Jurkat, Clone E6-1 (cell line): Measurements from ENCODE around the gene CST4.
A peak's percentile ranks its signal among the peaks of the same experiment; 100 is the strongest.
"Not testable (repeated sequence)": the region's sequence is repeated elsewhere in the genome, so short reads cannot be mapped to it uniquely, and the experiment has no call there.

ENCODE experiments used
- DNase-seq: peaks from one replicate; pipeline ENCODE4 v3.0.0-alpha.2; 2011; ENCODE audit warnings: low read depth, low spot score
- H3K4me3 ChIP-seq: 2 replicates; pipeline ENCODE4 v1.5.1; 2011; ENCODE audit warnings: mild to moderate bottlenecking, low read length, control low read depth, moderate library complexity

Gene CST4

DNA sequence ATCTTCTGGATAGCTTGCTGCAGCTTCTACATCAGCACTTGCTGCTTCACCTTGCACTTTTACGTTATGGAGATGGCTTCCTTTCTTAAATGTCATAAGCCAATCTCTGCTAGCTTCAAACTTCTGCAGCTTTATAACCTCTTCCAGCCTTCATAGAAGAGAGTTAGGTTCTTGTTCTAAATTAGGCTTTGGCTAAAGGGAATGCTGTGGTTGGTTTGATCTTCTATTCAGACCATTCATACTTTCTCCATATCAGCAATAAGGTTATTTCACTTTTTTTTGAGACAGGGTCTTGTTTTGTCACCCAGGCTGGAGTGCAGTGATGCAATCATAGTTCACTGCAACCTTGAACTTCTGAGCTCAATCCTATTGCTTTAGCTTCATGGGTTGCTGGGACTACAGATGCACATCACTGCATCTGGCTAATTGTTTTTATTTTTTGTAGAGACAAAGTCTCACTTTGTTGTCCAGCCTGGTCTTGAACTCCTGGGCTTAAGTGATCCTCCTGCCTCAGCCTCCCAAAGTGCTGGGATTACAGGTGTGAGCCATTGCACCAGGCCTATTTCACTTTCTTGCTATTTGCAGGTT, 38.9 kb downstream of the CST4 start:
- no peak for DNase-seq
- no peak overlapping the region for H3K4me3 ChIP-seq

DNA sequence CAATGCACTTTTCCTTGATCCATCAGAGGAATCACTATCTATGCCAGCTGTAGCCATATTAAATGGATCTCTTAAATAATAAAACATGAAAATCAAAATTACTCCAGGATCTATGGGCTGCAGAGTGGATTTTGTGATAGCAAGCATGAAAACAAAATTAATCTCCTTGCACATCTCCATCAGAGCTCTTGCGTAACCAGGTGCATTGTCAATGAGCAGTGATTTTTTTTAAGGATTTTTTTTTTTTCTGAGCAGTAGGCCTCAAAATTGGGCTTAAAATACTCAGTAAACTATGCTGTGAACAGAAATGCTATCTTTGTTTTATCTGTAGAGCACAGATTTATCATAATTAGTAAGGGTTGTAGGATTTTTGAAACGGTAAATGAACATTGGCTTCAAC, 39.6 kb downstream of the CST4 start:
- no peak overlapping the region for H3K4me3 ChIP-seq
- DNase-seq: no peak

DNA sequence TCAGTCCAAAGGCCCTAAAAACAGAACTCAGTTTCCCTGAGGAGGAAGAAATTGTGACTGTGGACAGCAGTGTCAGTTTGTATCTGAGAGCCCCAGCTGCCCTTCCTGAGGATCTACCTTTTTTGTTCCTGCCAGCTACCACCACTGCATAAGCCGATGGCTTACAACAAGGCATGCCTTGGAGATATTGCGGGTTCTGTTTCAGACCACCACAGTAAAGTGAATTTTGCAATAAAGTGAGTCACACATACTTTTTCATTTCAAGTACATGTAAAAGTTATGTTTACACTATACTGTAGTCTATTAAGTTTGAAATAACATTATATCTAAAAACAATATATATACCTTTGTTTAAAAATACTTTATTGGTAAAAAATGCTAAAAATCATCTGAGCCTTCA, 41.5 kb downstream of the CST4 start:
- no peak for DNase-seq
- H3K4me3 ChIP-seq: no peak overlapping the region

DNA sequence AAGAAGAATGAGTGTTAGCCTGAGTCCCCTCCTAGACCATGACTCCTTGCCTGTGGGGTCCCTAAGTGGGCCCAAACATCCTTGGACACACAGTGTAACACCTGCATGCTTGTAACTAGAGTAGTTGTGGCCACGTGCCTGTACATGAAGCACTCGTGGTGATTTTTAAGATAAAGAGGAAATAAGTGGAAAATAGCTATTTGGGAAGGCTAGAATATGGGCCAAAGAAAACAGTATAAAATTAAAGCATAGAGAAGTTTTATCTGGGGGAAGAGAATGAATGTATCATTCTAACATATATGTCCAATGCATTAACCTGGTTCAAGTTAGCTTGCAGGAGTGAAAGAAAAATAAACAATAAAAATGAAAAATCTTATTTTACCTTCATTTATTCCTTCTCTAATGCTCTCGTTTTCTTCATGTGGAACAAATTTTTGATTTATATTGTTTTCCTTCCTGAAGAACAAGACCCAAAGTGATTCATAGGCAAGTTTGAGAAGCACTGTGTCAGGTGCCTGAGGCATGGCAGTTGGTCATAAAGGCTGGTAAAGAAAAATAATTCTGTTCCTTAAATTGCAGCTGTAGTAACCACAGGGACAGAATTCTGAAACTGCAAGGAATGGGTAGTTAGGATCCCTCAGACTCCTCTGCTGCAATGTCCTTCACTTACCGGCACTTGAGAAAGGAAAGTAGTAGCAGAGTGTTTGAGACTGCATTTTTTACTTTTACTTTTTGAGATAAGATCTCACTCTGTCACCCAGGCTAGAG, 42.5 kb downstream of the CST4 start:
- H3K4me3 ChIP-seq: no peak overlapping the region
- no peak for DNase-seq

DNA sequence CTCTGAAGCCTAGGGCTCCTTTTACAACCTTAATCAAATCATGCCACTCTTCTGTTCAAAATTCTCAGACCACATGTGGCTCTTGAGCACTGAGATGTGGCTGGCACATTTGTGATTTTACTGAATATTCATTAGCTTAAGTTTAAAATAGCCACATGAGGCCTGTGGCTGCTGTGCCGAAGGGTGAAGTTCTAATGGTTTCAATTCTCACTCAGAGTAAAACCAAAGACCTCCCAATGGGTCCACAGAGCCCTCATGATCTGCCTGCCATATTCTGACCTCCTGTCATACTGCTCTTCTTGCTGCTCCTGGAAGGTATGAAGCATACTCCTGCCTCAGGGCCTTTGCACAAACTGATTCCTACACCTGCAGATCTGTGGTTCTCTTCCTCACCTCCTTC, 43.3 kb downstream of the CST4 start:
- H3K4me3 ChIP-seq: no peak overlapping the region
- no peak for DNase-seq

DNA sequence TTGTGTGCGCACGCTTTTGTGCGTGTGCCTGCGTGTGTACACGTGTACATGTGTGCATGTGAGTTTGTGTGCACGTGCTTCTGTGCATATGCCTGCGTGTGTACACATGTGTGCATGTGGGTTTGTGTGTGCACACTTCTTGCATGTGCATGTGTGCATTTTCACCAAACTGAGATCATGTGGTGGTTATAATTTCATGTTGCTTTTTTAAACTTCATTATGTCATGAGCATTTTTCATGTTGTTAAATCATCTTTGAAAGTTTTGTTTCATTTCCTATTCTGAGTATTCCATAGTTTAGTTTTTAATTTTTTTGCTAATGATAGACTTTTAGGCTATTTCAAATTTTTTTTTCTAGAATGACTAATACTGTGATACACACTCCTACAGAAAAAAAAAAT, 44.7 kb downstream of the CST4 start:
- H3K4me3 ChIP-seq: no peak overlapping the region
- no peak for DNase-seq

DNA sequence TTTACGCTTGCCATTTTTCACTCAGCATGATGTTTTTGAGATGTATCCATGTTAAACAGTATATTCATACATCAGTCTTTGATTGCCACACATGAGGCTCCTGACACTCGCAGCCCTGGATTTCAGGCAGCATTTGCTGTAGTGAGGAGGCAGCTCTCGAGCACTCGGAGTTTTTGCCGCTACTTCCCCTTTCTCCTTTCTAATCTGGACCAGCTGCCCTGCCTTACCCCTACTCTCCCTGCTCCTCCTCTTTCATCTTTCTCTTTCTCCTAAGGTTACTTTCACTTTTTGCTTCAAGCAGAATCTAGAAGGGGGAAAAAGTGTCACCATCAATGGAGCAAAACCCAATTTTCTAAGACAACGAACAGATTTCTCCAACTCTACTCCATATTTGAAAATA, 45.2 kb downstream of the CST4 start:
- H3K4me3 ChIP-seq: no peak overlapping the region
- no peak for DNase-seq

DNA sequence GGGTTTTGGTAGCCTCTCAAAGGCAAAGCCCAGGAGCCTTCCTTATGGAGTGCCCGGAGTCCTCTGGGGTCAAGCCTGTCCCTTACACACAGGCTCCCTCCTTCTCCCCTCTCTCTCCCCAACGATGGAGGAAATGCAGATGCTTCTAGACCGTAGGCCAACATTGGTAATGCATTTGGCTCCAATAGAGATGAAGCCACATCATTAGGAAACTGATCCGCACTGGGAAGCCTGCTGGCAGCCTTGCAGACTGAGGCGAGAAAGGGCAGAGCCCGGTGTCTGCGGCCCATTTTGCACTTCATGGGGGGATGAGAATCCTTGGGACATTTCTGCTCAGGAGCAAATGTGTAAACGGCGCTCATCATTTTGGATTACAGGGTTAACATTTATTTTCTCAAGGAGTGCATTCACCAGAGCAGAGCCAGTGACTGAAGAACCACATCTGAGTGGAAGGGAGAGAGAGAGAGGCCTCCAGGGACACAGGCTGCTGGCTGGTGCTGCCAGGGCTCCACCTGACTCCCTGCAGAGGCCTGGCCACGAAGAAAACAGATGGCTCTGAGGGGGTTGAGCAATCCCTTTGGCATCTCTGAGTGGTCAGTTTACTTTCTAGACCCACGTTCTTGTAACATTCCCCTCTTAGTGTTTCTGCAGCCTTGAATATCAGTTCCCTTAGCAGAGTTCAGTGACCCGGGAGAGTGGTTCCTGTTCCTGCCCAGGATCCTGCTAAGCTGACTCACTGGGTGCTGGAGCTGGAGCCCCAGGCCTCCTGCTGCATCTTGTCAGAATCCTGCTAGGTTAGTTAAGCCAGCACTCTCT, 46.7 kb downstream of the CST4 start:
- DNase-seq: no peak

DNA sequence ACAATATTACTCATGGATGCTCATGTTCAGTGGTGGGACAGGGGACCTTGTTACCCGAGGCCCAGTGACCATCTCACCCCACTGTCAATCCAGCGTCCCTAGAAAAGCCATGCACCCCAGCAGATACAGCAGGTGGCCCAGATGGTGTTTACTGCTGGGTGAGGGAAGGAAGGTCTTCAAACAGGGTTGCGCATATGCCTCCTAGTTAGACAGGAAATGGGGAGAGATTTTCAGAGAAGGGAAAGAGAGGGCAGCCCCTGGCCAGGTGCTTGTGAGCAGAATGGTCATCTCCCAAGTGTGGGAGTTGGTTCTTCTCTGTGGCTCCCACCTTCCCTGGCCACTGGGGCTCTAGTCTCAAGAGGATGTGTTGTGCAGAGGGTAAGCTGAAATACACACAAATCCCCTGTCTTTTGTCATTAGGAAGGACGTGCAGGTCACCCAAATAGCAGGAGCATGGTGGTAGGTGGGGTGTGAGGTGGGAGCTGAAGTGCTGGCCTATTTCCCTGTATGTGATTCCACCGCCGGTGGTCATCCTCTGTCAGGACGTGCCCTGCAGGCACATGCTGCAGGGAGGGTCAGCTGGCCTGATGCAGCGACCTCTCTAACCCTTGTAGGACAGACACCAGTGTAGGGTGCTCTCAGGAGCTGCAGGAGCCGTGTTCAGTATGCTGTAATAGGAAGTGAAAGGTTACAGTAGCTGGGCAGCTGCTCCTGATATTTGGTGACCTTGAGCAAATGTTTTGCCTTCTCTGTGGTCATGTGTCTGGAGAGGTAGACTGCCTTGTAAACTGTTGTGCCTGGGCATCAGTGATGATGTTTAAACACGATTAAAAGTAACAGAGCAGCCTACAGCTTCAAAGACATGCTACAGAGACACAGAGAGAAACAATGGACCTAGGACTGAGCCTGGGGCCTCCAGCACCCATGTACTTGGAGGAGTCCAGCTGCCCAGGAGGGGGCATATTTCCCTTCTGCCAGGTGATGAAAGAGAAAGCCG, 47.9 kb downstream of the CST4 start:
- DNase-seq: no peak
- H3K4me3 ChIP-seq: no peak overlapping the region

More for the DNA sequence above, 46.7 kb downstream of the CST4 start:
- H3K4me3 ChIP-seq: no peak overlapping the region

DNA sequence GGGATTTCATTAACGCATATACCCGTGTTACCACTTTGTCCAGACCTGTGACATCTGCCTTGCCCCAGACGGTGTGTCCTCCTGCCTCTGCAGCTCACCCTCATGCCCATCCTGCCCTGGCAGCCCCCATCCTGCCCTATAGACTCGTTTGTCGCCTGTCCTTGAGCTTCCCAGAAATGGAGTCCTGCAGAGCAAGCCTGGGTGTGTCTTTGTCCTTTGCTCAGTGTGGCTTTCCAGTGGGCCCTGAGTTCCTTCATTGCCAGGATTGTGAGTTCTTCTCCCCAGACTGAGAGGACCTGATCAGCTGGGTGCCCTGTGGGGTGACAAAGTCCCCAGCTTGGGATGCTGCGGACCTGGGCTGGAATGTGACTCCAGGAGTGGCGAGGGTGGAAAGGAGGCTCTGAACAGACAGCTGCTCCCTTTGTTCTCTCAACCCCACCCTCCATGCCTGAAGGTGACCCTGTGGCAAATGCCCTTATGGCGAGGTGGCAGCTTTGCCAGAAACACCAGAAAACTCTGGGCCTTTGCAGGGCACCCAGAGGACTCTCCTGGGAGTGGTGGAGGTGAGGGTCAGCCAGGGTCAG, 48.7 kb downstream of the CST4 start:
- no peak for DNase-seq
- H3K4me3 ChIP-seq: no peak overlapping the region

DNA sequence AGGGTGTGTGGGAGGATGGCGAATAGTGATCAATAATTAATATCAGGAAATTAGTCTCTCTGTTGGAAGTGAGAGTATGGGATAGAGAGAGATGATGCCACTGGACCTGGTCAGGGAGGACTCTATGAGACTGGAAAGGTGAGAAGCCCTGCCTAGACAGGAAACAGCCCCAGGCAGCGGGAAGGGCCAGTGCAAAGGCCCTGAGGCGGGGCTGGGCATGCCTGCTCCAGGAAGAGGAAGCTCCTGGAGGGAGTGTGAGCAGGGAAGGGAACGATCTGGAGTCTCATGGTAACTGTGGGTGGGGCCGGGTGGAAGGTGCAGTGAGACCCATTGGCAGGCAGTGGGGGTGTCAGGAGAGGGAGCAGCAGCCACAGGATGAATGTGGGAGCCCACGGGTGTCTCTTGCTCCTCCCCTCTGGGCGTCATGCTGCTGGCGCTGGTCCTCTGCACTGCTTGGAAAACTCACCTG, 49.3 kb downstream of the CST4 start:
- H3K4me3 ChIP-seq: no peak overlapping the region

DNA sequence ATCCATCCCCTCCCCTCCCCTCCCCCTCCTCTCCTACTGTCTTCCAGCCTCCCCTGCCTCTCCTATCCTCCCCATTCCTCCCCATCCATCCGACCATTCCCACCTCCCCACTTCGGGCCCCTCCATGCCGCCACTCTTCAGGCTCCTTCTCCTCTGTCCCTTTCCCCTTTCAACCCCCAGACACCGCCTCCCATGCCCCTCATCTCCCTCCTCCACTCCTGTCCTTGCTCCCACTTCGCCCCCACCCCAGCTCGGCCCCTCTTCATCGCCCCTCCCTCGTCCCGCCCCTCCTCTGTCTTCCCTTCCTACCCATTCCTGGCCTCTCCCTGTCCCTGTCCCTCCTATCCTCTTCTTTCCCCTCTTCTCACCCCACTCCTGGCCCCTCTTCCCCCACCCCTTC, 50.5 kb downstream of the CST4 start:
- DNase-seq: no peak
- no peak overlapping the region; the same call in 1 of the 2 replicates for H3K4me3 ChIP-seq

More for the DNA sequence above, 49.3 kb downstream of the CST4 start:
- DNase-seq: no peak

DNA sequence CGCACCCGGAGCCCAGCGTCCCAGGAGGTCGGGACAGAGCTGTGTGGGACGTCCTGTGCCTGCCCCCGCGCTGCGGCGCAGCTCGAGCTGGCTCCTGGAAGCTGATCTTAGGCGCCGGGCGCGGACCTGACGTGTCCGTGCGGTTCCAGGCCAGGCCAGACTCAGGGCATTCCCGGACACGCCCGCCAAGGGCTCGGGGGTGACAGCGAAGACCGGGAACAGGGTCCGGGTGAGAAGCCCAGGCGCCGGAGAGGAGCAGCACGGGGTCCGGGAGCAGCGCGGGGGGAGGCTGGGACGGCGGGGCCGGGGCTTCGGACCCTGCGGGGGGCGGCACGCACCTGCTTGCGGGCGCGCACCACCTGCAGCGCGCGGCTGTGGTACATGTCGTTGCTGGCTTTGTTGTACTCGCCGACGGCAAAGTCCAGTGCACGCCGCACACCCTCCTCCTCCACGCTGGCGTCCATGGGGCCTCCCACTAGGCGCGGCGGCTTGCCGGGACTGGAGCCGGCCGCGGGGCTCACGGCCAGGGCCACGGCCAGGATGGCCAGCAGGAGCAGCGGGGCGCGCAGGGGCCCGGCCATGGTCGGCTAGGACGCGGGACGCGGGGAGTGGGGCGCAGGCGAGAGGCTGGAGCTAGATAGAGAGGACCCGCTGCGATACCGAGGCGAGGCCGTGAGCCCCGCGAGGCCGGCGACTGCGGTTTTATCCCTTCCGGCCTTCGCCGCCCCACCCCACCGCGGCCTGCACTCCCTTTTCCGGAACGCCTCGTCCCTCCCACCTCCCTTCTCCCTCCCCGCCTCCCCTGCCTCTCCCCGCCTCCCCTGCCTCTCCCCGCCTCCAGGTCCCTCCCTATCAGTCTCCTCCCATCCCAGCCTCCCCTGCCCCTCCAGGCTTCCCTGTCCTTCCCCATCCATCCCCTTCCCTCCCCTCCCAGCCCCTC, 51.3 kb downstream of the CST4 start, which contains the start of gene CST3:
Gene CST3 (minus strand): TSS at position 674 of the 940 bp plus-strand sequence. CDS start 93 bp downstream, at position 581.
- H3K4me3 ChIP-seq: peak within 1 kb of the TSS; percentile 56
- DNase-seq: peak; percentile 45

DNA sequence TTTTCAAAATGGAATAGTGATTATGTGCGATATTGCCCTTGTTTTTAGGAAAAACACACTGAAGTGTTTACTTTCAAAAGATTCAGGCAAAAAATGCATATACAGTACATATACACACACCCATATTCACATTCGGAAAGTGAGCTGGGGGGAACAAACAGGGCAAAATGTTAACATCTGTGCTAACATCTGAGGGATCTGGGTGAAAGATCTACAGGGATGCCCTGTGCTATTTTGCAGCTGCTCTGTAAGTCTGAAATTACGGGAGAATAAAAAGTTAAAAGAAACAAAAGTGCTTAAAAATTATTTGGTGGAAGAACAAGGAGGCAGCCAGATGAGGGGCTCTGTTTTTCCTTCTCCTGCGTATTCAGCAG, 51.9 kb downstream of the CST4 start:
- no peak for DNase-seq
- peak overlapping the region; percentile 56 for H3K4me3 ChIP-seq

DNA sequence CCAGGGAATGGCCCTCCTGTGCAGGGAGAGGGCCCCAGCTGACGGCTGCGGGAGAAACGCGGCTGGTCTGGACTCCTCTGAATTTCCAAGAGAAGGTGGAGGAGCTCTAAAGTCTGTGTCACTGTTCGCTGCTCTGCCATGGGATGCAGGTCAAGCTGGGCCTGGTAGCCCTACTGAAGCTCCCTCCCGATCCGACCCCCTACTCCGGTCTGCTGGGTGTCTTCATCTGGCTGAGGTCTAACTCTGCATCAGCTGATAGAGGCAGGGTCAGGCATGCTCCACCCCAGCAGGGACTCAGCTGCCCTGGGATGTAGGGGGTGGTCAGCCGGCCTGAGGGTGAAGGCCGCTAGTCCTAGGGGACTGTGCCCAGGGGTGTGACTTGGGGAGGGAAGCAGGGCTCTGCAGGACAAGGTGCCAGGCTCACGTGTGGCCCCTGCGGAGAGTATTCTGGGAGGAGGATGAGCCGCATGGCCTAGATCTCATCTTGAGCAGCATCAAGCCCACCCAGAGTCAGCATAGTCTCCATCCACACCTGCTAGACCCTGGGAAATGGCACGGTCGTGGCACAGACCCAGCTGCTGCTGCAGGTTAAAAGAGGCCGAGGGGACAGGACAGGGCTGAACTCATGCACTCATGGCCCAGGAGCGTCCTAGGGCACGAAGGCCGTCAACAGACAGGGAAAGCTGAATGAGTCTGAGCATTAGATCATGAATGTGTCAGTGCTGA, 52.5 kb downstream of the CST4 start:
- DNase-seq: no peak
- no peak overlapping the region for H3K4me3 ChIP-seq

DNA sequence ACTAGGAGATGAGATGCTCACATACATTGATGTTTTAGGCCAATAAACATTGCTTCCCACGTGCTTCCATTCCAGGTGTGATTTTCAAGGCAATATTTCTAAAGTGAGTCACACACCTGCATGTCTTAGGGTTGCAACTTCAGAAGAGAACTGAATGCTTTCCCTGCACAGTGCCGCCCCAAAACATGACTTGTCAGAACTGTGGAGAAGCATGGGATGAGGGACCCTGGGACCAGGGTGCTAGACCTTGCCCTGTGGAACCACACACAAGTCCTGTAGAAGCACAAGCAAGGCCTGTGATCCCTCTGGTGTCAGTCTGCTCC, 53.1 kb downstream of the CST4 start:
- H3K4me3 ChIP-seq, DNase-seq: not testable (repeated sequence)
